ENCODE measurements around the gene CNTNAP2. TPM values are rescaled to one million over a fixed set of nuclear protein-coding genes. Genes with fewer than 3 reads are reported as not detected.

CNTNAP2 gene
- total RNA-seq, 1 donor from 2014 or later: 5.4 TPM

- TF ChIP-seq CTCF (IDR thresholded peaks at IDR 0.05; ENCODE audit: unreplicated experiment): no peak
- no peaks in the 10 kb centered on the region for H3K9me3 Mint-ChIP-seq (ENCODE audit: unreplicated experiment)
- H3K4me1 Mint-ChIP-seq (ENCODE audit: unreplicated experiment): no peaks in the 10 kb centered on the region
- no peak overlapping the region for H3K27ac Mint-ChIP-seq (ENCODE audit: unreplicated experiment)
- H3K4me3 Mint-ChIP-seq (ENCODE audit: unreplicated experiment): no peak overlapping the region
- peaks cover 3% of the 10 kb centered on the region for H3K27me3 Mint-ChIP-seq (ENCODE audit: unreplicated experiment)
- DNase-seq (ENCODE audit: low spot score): no peak
- no peaks in the 10 kb centered on the region for H3K36me3 Mint-ChIP-seq (ENCODE audit: low read depth, unreplicated experiment)
These were observed 759.8 kb downstream of the CNTNAP2 start for GRCh38 chr7:146876411-146876810.

DNA sequence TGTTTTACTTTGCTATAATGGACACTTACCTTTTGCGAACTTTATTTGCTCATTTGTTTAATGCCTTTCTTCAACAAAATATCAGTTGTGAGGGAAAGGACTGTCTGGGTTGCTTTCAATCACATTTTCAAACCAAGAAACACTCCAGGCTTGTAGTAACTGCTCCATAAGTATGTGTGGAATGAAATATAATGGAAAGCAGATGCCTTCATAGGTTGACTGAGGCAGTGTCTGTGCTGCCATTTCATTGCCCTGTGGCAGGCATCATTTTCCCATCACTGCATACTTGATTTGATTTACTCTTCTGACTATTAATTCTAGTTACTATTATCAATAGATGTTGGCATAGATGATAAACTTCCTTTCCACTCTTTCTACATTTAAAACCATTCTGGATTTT is 762.3 kb downstream of the CNTNAP2 start:
- no peak for TF ChIP-seq CTCF (IDR thresholded peaks at IDR 0.05; ENCODE audit: unreplicated experiment)
- Mint-ChIP-seq H3K9me3 (ENCODE audit: unreplicated experiment) (no peaks in the 10 kb centered on the region), H3K36me3 (ENCODE audit: low read depth, unreplicated experiment) (no peaks in the 10 kb centered on the region), H3K4me1 (ENCODE audit: unreplicated experiment) (no peaks in the 10 kb centered on the region), H3K4me3 (ENCODE audit: unreplicated experiment) (no peak overlapping the region), H3K27me3 (ENCODE audit: unreplicated experiment) (peaks cover 3% of the 10 kb centered on the region), H3K27ac (ENCODE audit: unreplicated experiment) (no peak overlapping the region)
- no peak for DNase-seq (ENCODE audit: low spot score)

DNA sequence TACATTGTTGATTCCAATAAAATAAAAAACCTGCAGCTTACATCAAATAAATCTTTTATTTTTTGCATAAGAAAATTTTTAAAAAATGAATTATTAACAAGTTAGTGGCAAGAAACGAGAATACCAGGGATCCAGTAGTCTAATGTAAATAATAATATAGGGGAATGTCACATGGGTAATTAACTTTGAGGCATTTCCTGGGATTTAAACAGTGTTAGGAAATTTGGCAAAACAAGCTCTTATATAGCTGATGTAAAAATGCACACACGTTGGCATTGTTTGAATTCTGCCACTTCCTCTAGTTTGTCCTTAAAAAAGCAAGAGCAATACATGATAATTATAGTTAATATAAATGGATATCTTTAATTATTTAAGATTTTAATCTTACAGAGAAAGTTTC is 768.6 kb downstream of the CNTNAP2 start:
- H3K4me3 Mint-ChIP-seq (ENCODE audit: unreplicated experiment): no peak overlapping the region
- no peak for TF ChIP-seq CTCF (IDR thresholded peaks at IDR 0.05; ENCODE audit: unreplicated experiment)
- no peak for DNase-seq (ENCODE audit: low spot score)
- no peaks in the 10 kb centered on the region for H3K4me1 Mint-ChIP-seq (ENCODE audit: unreplicated experiment)
- no peak overlapping the region for H3K27ac Mint-ChIP-seq (ENCODE audit: unreplicated experiment)
- no peaks in the 10 kb centered on the region for H3K36me3 Mint-ChIP-seq (ENCODE audit: low read depth, unreplicated experiment)
- H3K9me3 Mint-ChIP-seq (ENCODE audit: unreplicated experiment): no peaks in the 10 kb centered on the region
- H3K27me3 Mint-ChIP-seq (ENCODE audit: unreplicated experiment): no peaks in the 10 kb centered on the region

DNA sequence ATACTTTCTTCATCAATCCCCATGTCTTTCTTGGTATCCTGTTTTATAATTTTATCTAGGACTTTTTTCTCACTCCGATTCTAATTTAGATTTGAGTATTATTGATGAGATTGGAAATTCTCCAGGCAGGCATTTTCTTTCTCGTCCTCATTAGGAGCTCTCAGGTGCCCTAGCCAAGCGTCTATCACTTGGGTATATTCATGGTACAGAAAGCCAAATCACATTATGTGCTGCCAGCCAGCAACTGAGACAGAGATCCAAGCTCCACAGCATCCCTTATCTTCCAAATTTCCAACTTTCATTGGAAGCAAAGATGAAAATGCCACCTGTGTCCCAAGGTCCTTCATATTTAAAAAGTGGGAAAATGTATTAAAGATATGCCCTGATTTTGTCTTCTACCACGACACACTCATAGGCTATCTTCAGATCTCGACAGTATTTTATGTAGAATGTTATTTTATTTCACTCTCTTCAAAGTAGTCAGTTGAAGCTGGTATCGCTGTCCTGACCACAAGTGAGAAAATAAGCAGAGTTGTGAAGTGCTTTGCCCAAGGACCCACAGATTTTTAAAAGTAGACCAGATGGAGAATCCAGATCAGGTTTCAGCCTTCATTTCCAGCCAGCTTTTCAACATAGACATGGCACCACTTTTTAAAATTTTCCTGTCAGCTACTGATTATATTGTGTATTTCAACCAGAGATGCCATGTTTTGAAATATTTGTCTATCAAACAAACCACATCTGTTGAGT is 773.4 kb downstream of the CNTNAP2 start:
- Mint-ChIP-seq H3K4me1 (ENCODE audit: unreplicated experiment) (no peaks in the 10 kb centered on the region), H3K27ac (ENCODE audit: unreplicated experiment) (no peak overlapping the region), H3K4me3 (ENCODE audit: unreplicated experiment) (no peak overlapping the region), H3K27me3 (ENCODE audit: unreplicated experiment) (no peaks in the 10 kb centered on the region), H3K9me3 (ENCODE audit: unreplicated experiment) (no peaks in the 10 kb centered on the region), H3K36me3 (ENCODE audit: low read depth, unreplicated experiment) (no peaks in the 10 kb centered on the region)
- DNase-seq (ENCODE audit: low spot score): no peak
- no peak for TF ChIP-seq CTCF (IDR thresholded peaks at IDR 0.05; ENCODE audit: unreplicated experiment)

DNA sequence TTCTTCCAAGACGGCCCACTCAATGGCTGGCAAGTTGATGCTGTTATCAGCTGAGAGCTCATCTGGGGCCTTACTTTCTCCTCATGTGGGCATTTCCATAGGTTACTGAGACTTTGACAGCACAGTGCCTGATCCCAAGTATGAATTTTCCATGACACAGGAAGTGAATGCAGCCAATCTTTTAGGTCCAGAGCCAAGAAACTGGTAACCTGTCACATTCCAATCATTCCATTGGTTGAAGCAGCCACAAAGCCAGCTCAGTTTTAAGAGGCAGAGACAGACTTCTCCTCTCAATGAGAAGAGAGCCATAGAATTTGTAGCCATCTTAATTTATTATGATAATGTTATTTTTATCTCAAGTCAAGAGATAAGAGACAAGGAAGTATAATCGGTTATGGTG is 775.5 kb downstream of the CNTNAP2 start:
- Mint-ChIP-seq H3K27ac (ENCODE audit: unreplicated experiment) (no peak overlapping the region), H3K4me3 (ENCODE audit: unreplicated experiment) (no peak overlapping the region), H3K36me3 (ENCODE audit: low read depth, unreplicated experiment) (no peaks in the 10 kb centered on the region), H3K9me3 (ENCODE audit: unreplicated experiment) (no peaks in the 10 kb centered on the region), H3K4me1 (ENCODE audit: unreplicated experiment) (no peaks in the 10 kb centered on the region), H3K27me3 (ENCODE audit: unreplicated experiment) (no peaks in the 10 kb centered on the region)
- no peak for DNase-seq (ENCODE audit: low spot score)
- TF ChIP-seq CTCF (IDR thresholded peaks at IDR 0.05; ENCODE audit: unreplicated experiment): no peak
